SJSA1 (cell line): ENCODE results near the gene PCDHA3. TPM values are rescaled to one million over a fixed set of nuclear protein-coding genes. Genes with fewer than 3 reads are reported as not detected.
"Not testable (repeated sequence)": the region's sequence is repeated elsewhere in the genome, so short reads cannot be mapped to it uniquely, and the experiment has no call there.

Source experiments
- DNase-seq, 2 experiments: peaks; one replicate each; pipeline ENCODE4 v3.0.0-alpha.2; 2015 to 2020; ENCODE audit warnings: low spot score in 2 of 2, low read depth in 1 of 2
- H3K27ac ChIP-seq: fragments of 250-450 bp; sonication (Bioruptor Pico); 2 replicates; pipeline ENCODE4 v1.5.1; 2020; ENCODE audit warnings: mild to moderate bottlenecking, moderate library complexity
- H3K27me3 ChIP-seq: fragments of 250-450 bp; sonication (Bioruptor Pico); replicated peaks from 2 replicates; pipeline ENCODE4 v1.5.1; 2020; ENCODE audit warnings: mild to moderate bottlenecking, moderate library complexity
- H3K36me3 ChIP-seq: fragments of 250-450 bp; sonication (Bioruptor Pico); 2 replicates; pipeline ENCODE4 v1.5.1; 2020; ENCODE audit warnings: mild to moderate bottlenecking
- H3K4me1 ChIP-seq: fragments of 250-450 bp; sonication (Bioruptor Pico); replicated peaks from 2 replicates; pipeline ENCODE4 v1.6.1; 2021; ENCODE audit warnings: mild to moderate bottlenecking
- H3K4me3 ChIP-seq: fragments of 250-450 bp; sonication (Bioruptor Pico); 2 replicates; pipeline ENCODE4 v1.5.1; 2020; ENCODE audit warnings: mild to moderate bottlenecking
- H3K9me3 ChIP-seq: fragments of 250-450 bp; sonication (Bioruptor Pico); replicated peaks from 2 replicates; pipeline ENCODE4 v1.5.1; 2020; ENCODE audit warnings: mild to moderate bottlenecking
- total RNA-seq: library from RNA; depleted of rRNA; stranded (reverse); fragments of >200 nt; shearing (Covaris generic); gene quantifications from 2 replicates; pipeline ENCODE4 v1.2.3, GENCODE V29; 2014

PCDHA3 gene
- total RNA-seq, 1 experiment from 2014 or later = 0.05 TPM

DNA sequence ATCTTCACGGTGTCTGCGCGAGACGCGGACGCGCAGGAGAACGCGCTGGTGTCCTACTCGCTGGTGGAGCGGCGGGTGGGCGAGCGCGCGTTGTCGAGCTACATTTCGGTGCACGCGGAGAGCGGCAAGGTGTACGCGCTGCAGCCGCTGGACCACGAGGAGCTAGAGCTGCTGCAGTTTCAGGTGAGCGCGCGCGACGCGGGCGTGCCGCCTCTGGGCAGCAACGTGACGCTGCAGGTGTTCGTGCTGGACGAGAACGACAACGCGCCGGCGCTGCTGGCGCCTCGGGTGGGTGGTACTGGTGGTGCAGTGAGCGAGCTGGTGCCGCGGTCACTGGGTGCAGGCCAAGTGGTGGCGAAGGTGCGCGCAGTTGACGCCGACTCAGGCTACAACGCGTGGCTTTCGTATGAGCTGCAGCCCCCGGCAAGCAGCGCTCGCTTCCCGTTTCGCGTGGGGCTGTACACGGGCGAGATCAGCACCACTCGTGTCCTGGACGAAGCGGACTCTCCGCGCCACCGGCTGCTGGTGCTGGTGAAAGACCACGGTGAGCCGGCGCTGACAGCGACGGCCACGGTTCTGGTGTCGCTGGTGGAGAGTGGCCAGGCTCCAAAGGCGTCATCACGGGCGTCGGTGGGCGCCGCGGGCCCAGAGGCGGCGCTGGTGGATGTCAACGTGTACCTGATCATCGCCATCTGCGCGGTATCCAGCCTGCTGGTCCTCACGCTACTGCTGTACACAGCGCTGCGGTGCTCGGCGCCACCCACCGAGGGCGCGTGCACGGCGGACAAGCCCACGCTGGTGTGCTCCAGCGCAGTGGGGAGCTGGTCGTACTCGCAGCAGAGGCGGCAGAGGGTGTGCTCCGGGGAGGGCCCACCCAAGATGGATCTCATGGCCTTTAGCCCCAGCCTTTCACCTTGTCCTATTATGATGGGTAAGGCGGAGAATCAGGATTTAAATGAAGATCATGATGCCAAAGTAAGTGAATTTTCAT lies 28.9 kb downstream of the PCDHA3 start:
- H3K27ac ChIP-seq, H3K4me3 ChIP-seq, H3K9me3 ChIP-seq, H3K27me3 ChIP-seq, H3K4me1 ChIP-seq, DNase-seq, H3K36me3 ChIP-seq: not testable (repeated sequence)

DNA sequence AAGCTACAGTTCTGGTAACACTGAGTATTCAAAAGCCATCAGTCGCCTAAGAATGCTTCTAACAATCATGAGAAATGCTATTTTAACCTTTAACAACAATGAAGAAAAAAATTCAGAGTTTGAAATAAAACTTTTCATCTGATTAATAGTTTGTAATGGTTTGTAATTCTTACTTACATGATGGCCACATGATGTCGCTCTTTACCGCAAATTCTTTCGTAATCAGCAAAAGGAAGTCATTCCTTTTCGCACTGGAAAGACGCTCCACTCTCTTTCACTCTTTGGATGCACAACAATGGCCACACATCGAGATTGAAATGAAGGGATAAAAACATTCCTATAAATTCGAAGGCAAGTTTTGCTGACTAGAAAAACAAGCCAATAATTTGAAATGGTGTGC lies 33.1 kb downstream of the PCDHA3 start, which contains the start of gene PCDHA7:
PCDHA7 (plus strand) TSS at position 277 of the 400 bp plus-strand sequence; CDS start at position 392, 115 bp downstream.
- H3K36me3 ChIP-seq = no peaks in the 10 kb centered on the region
- no peaks in the 10 kb centered on the region for H3K4me1 ChIP-seq
- H3K9me3 ChIP-seq = peaks cover 8% of the 10 kb centered on the region
- no peak within 1 kb of the TSS for H3K4me3 ChIP-seq
- DNase-seq = no peak
- no peaks in the 10 kb centered on the region for H3K27me3 ChIP-seq
- H3K27ac ChIP-seq = no peak within 1 kb of the TSS

DNA sequence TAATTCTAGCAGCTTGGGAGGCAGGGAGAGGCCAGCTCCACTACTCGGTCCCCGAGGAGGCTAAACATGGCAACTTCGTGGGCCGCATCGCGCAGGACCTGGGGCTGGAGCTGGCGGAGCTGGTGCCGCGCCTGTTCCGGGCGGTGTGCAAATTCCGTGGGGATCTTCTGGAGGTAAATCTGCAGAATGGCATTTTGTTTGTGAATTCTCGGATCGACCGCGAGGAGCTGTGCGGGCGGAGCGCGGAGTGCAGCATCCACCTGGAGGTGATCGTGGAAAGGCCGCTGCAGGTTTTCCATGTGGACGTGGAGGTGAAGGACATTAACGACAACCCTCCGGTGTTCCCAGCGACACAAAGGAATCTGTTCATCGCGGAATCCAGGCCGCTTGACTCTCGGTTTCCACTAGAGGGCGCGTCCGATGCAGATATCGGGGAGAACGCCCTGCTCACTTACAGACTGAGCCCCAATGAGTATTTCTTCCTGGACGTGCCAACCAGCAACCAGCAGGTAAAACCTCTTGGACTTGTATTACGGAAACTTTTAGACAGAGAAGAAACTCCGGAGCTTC lies 33.7 kb downstream of the PCDHA3 start:
- not testable (repeated sequence) for H3K27me3 ChIP-seq, H3K4me1 ChIP-seq, H3K4me3 ChIP-seq, H3K36me3 ChIP-seq, H3K27ac ChIP-seq, DNase-seq, H3K9me3 ChIP-seq

DNA sequence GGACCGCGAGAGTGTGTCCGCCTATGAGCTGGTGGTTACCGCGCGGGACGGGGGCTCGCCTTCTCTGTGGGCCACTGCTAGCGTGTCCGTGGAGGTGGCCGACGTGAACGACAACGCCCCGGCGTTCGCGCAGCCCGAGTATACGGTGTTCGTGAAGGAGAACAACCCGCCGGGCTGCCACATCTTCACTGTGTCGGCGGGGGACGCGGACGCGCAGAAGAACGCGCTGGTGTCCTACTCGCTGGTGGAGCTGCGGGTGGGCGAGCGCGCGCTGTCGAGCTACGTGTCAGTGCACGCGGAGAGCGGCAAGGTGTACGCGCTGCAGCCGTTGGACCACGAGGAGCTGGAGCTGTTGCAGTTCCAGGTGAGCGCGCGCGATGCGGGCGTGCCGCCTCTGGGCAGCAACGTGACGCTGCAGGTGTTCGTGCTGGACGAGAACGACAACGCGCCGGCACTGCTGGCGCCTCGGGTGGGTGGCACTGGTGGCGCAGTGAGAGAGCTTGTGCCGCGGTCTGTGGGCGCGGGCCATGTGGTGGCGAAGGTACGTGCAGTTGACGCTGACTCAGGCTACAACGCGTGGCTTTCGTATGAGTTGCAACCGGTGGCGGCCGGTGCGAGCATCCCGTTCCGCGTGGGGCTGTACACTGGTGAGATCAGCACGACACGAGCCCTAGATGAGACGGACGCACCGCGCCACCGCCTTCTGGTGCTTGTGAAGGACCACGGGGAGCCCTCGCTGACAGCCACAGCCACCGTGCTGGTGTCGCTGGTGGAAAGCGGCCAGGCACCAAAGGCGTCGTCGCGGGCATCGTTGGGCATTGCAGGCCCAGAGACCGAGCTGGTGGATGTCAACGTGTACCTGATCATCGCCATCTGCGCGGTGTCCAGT lies 35.0 kb downstream of the PCDHA3 start:
- DNase-seq = no peak
- no peaks in the 10 kb centered on the region for H3K36me3 ChIP-seq
- peaks cover 5% of the 10 kb centered on the region for H3K9me3 ChIP-seq
- no peak overlapping the region for H3K4me3 ChIP-seq
- no peak overlapping the region for H3K27ac ChIP-seq
- H3K4me1 ChIP-seq = no peaks in the 10 kb centered on the region
- H3K27me3 ChIP-seq = no peaks in the 10 kb centered on the region

DNA sequence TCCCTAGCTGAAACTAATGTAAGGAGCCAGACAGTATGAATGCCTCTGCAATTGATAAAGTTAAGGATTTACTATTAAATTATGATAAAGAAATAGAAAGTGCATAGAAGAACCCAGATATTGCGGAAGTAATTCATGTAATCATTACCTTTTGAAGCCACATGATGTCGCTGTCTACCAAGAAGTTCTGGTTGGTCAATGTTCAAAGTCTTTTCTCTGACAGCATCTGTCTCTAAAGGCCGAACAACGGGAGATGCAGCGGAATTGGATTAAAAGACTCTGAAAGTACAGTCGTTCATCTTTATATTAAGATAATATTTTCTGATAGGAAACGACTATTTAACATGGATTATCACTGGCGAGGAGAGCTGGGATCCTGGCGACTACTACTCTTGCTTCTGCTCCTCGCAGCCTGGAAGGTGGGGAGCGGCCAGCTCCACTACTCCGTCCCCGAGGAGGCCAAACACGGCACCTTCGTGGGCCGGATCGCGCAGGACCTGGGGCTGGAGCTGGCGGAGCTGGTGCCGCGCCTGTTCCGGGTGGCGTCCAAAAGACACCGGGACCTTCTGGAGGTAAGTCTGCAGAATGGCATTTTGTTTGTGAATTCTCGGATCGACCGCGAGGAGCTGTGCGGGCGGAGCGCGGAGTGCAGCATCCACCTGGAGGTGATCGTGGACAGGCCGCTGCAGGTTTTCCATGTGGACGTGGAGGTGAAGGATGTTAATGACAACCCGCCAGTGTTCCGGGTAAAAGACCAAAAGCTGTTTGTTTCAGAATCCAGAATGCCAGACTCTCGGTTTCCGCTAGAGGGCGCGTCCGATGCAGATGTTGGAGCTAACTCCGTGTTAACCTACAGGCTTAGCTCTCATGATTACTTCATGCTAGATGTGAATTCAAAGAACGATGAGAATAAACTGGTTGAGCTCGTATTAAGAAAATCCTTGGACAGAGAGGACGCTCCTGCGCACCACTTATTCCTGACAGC lies 40.4 kb downstream of the PCDHA3 start, which contains the start of gene PCDHA8:
PCDHA8 (plus strand) TSS at position 210 of the 985 bp plus-strand sequence; CDS start at position 345, 135 bp downstream.
- Histone ChIP-seq H3K4me1 (no peaks in the 10 kb centered on the region), H3K27ac (no peak within 1 kb of the TSS), H3K9me3 (peaks cover 5% of the 10 kb centered on the region; the same call in 1 of the 2 replicates), H3K27me3 (no peaks in the 10 kb centered on the region), H3K4me3 (no peak within 1 kb of the TSS), H3K36me3 (no peaks in the 10 kb centered on the region)
- DNase-seq = no peak

DNA sequence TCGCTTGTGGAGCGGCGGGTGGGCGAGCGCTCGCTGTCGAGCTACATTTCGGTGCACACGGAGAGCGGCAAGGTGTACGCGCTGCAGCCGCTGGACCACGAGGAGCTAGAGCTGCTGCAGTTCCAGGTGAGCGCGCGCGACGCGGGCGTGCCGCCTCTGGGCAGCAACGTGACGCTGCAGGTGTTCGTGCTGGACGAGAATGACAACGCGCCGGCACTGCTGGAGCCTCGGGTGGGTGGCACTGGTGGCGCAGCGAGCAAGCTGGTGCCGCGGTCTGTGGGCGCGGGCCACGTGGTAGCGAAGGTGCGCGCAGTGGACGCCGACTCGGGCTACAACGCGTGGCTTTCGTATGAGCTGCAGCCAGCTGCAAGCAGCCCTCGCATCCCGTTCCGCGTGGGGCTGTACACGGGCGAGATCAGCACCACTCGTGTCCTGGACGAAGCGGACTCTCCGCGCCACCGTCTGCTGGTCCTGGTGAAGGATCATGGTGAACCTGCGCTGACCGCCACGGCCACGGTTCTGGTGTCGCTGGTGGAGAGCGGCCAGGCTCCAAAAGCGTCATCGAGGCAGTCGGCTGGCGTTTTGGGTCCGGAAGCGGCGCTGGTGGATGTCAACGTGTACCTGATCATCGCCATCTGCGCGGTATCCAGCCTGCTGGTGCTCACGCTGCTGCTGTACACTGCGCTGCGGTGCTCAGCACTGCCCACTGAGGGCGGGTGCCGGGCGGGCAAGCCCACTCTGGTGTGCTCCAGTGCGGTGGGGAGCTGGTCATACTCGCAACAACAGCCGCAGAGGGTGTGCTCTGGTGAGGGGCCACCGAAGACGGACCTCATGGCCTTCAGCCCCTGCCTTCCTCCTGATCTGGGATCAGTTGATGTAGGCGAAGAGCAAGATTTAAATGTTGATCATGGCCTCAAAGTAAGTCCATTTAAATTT lies 42.2 kb downstream of the PCDHA3 start:
- no peak overlapping the region for H3K27ac ChIP-seq
- H3K4me3 ChIP-seq = no peak overlapping the region
- no peaks in the 10 kb centered on the region for H3K27me3 ChIP-seq
- no peak for DNase-seq
- no peaks in the 10 kb centered on the region for H3K36me3 ChIP-seq
- no peaks in the 10 kb centered on the region for H3K4me1 ChIP-seq
- H3K9me3 ChIP-seq = peaks cover 7% of the 10 kb centered on the region

DNA sequence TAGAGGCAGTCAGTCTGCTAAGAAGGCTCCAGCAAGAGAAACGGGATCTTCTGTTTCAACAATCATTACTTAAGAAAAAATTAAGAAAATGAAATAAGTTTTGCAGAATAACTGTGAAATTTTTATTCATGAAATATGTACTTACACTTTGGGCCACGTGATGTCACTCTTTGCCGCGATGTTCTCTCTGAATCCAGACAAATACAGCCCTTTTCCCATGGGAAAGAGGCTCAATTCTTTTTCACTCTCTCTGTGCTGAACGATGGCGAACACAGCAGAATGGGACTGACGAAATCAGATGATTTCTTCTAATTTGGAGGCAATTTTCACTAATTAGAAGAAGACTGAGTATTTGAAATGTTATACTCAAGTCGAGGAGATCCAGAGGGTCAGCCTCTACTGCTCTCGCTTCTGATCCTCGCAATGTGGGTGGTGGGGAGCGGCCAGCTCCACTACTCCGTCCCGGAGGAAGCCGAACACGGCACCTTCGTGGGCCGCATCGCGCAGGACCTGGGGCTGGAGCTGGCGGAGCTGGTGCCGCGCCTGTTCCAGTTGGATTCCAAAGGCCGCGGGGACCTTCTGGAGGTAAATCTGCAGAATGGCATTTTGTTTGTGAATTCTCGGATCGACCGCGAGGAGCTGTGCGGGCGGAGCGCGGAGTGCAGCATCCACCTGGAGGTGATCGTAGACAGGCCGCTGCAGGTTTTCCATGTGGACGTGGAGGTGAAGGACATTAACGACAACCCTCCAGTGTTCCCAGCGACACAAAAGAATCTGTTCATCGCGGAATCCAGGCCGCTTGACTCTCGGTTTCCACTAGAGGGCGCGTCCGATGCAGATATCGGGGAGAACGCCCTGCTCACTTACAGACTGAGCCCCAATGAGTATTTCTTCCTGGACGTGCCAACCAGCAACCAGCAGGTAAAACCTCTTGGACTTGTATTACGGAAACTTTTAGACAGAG lies 47.6 kb downstream of the PCDHA3 start, which contains the start of gene PCDHA9:
PCDHA9 (plus strand) TSS at position 244 of the 964 bp plus-strand sequence; CDS start at position 358, 114 bp downstream.
- H3K36me3 ChIP-seq, H3K4me3 ChIP-seq, DNase-seq, H3K27me3 ChIP-seq, H3K27ac ChIP-seq, H3K4me1 ChIP-seq: not testable (repeated sequence)
- H3K9me3 ChIP-seq = peaks cover 10% of the 10 kb centered on the region

DNA sequence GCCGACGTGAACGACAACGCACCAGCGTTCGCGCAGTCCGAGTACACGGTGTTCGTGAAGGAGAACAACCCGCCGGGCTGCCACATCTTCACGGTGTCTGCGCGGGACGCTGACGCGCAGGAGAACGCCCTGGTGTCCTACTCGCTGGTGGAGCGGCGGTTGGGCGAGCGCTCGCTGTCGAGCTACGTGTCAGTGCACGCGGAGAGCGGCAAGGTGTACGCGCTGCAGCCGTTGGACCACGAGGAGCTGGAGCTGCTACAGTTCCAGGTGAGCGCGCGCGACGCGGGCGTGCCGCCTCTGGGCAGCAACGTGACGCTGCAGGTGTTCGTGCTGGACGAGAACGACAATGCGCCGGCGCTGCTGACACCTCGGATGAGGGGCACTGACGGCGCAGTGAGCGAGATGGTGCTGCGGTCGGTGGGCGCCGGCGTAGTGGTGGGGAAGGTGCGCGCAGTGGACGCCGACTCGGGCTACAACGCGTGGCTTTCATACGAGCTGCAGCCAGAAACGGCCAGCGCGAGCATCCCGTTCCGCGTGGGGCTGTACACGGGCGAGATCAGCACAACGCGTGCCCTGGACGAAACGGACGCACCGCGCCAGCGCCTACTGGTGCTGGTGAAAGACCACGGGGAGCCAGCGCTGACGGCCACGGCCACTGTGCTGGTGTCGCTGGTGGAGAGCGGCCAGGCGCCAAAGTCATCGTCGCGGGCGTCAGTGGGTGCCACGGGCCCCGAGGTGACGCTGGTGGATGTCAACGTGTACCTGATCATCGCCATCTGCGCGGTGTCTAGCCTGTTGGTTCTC lies 49.2 kb downstream of the PCDHA3 start:
- H3K9me3 ChIP-seq = peaks cover 13% of the 10 kb centered on the region
- H3K27me3 ChIP-seq, H3K4me1 ChIP-seq, H3K27ac ChIP-seq, H3K4me3 ChIP-seq, H3K36me3 ChIP-seq: not testable (repeated sequence)
- peak in 1 of 2 experiments; percentile 50 for DNase-seq
